Neutrophil (primary cell): ENCODE measurements around the gene TMEM108.

ENCODE experiments used
- H3K27ac ChIP-seq: fragments of 200-600 bp; sonication (generic); 2 replicates; pipeline ENCODE4 v1.5.1; 2016; ENCODE audit warnings: mild to moderate bottlenecking, moderate library complexity
- H3K27me3 ChIP-seq: fragments of 200-600 bp; sonication (generic); 2 replicates; pipeline ENCODE4 v1.6.0; 2016; ENCODE audit warnings: mild to moderate bottlenecking
- H3K36me3 ChIP-seq: fragments of 200-600 bp; sonication (generic); 2 replicates; pipeline ENCODE4 v1.5.1; 2017
- H3K4me1 ChIP-seq, 2 experiments: fragments of 200-600 bp in 1 of 2; sonication (generic) in 1 of 2; 1 replicate in 1 of 2; 2 replicates in 1 of 2; pipeline versions ENCODE4 v1.5.1 to v1.6.1; 2013 to 2016; ENCODE audit warnings: low read depth in 1 of 2, low read length in 1 of 2, mild to moderate bottlenecking in 1 of 2, moderate library complexity in 1 of 2; ENCODE audit not compliant: control insufficient read depth in 1 of 2, insufficient read depth in 1 of 2
- H3K4me3 ChIP-seq, 2 experiments: fragments of 200-600 bp in 1 of 2; sonication (generic) in 1 of 2; 1 replicate in 1 of 2; 2 replicates in 1 of 2; pipeline ENCODE4 v1.5.1; 2013 to 2016; ENCODE audit warnings: low read depth in 1 of 2, low read length in 1 of 2, mild to moderate bottlenecking in 1 of 2, moderate library complexity in 1 of 2
- H3K9me3 ChIP-seq: fragments of 200-600 bp; sonication (generic); 2 replicates; pipeline ENCODE4 v1.5.1; 2016
- CTCF ChIP-seq: fragments of 200-600 bp; sonication (generic); IDR thresholded peaks from 2 replicates; pipeline ENCODE4 v1.5.1; 2016; ENCODE audit warnings: antibody characterized with exemption

Gene TMEM108

GRCh38 chr3:133374708-133375402, 336.7 kb downstream of the TMEM108 start:
- TF ChIP-seq CTCF = no peak
- no peak overlapping the region for H3K4me3 ChIP-seq
- H3K27me3 ChIP-seq = no peaks in the 10 kb centered on the region
- H3K4me1 ChIP-seq = no peaks in the 10 kb centered on the region
- no peaks in the 10 kb centered on the region for H3K36me3 ChIP-seq
- H3K9me3 ChIP-seq = no peaks in the 10 kb centered on the region
- no peak overlapping the region for H3K27ac ChIP-seq

GRCh38 chr3:133375403-133375745, 337.2 kb downstream of the TMEM108 start:
- Histone ChIP-seq H3K4me3 (no peak overlapping the region), H3K27me3 (no peaks in the 10 kb centered on the region), H3K36me3 (no peaks in the 10 kb centered on the region), H3K9me3 (no peaks in the 10 kb centered on the region), H3K27ac (no peak overlapping the region), H3K4me1 (no peaks in the 10 kb centered on the region)
- no peak for TF ChIP-seq CTCF

GRCh38 chr3:133376810-133377209, 338.6 kb downstream of the TMEM108 start:
- Histone ChIP-seq H3K9me3 (no peaks in the 10 kb centered on the region), H3K4me3 (no peak overlapping the region), H3K27ac (no peak overlapping the region), H3K36me3 (no peaks in the 10 kb centered on the region), H3K4me1 (no peaks in the 10 kb centered on the region), H3K27me3 (no peaks in the 10 kb centered on the region)
- no peak for TF ChIP-seq CTCF

- H3K36me3 ChIP-seq = no peaks in the 10 kb centered on the region
- TF ChIP-seq CTCF = no peak
- H3K4me3 ChIP-seq = no peak overlapping the region
- H3K9me3 ChIP-seq = no peaks in the 10 kb centered on the region
- no peaks in the 10 kb centered on the region for H3K4me1 ChIP-seq
- H3K27ac ChIP-seq = no peak overlapping the region
- no peaks in the 10 kb centered on the region for H3K27me3 ChIP-seq
Observed at GRCh38 chr3:133377396-133377795, 339.2 kb downstream of the TMEM108 start.

GRCh38 chr3:133379926-133380325, 341.7 kb downstream of the TMEM108 start:
- no peaks in the 10 kb centered on the region for H3K4me1 ChIP-seq
- no peak for TF ChIP-seq CTCF
- no peaks in the 10 kb centered on the region for H3K27me3 ChIP-seq

More at GRCh38 chr3:133379926-133380325, 341.7 kb downstream of the TMEM108 start:
- H3K27ac ChIP-seq = no peak overlapping the region
- H3K36me3 ChIP-seq = no peaks in the 10 kb centered on the region
- H3K4me3 ChIP-seq = no peak overlapping the region
- H3K9me3 ChIP-seq = no peaks in the 10 kb centered on the region
